ENCODE results near the gene SELENOV.

SELENOV gene

DNA sequence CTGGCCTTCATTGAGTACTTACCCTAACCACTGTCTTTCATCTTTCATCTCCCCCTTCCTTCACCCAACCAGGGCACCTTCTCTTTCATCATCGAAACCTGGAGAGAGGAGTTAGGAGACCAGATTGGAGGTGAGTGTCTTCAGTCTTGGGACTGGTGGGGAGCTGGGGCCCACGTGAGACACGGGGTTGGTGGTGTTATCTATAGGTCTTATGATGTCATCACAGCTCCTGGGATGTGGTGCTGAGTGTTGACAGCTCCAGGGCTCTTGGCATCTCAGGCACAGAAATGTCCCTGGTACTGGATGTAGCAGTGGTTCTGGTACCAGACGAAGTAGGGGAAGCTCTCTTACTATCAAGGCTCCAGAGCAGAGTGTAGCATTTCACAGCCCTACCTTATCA, 14.4 kb upstream of the SELENOV start:
- H3K4me3 ChIP-seq (ENCODE audit: low read depth, low read length): no peak overlapping the region
- TF ChIP-seq, protein P1, sequence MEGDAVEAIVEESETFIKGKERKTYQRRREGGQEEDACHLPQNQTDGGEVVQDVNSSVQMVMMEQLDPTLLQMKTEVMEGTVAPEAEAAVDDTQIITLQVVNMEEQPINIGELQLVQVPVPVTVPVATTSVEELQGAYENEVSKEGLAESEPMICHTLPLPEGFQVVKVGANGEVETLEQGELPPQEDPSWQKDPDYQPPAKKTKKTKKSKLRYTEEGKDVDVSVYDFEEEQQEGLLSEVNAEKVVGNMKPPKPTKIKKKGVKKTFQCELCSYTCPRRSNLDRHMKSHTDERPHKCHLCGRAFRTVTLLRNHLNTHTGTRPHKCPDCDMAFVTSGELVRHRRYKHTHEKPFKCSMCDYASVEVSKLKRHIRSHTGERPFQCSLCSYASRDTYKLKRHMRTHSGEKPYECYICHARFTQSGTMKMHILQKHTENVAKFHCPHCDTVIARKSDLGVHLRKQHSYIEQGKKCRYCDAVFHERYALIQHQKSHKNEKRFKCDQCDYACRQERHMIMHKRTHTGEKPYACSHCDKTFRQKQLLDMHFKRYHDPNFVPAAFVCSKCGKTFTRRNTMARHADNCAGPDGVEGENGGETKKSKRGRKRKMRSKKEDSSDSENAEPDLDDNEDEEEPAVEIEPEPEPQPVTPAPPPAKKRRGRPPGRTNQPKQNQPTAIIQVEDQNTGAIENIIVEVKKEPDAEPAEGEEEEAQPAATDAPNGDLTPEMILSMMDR (IDR thresholded peaks at IDR 0.05; ENCODE audit: control insufficient read depth, extremely low read depth, insufficient read depth): no peak
- no peak for DNase-seq (ENCODE audit: low read depth)

DNA sequence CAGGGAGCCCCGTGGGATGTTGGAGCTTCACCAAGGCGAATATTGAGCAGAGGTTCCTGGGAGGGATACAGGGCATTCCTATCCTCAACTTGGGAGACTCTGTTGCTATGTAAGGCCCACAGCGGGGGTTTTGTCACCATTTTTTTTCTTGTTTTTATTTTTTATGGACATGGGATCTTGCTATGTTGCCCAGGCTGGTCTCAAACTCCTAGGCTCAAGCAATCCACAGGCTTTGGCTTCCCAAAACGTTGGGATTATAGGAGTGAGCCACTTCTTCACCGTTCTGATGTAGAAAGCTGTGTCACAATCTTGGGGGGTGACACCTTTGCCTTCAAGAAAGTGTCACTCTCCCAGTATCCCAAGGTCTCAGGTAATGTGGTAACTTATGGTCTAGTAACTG, 13.6 kb upstream of the SELENOV start:
- DNase-seq (ENCODE audit: low read depth): no peak
- TF ChIP-seq, protein P1 (IDR thresholded peaks at IDR 0.05; ENCODE audit: control insufficient read depth, extremely low read depth, insufficient read depth): no peak
- no peak overlapping the region for H3K4me3 ChIP-seq (ENCODE audit: low read depth, low read length)

DNA sequence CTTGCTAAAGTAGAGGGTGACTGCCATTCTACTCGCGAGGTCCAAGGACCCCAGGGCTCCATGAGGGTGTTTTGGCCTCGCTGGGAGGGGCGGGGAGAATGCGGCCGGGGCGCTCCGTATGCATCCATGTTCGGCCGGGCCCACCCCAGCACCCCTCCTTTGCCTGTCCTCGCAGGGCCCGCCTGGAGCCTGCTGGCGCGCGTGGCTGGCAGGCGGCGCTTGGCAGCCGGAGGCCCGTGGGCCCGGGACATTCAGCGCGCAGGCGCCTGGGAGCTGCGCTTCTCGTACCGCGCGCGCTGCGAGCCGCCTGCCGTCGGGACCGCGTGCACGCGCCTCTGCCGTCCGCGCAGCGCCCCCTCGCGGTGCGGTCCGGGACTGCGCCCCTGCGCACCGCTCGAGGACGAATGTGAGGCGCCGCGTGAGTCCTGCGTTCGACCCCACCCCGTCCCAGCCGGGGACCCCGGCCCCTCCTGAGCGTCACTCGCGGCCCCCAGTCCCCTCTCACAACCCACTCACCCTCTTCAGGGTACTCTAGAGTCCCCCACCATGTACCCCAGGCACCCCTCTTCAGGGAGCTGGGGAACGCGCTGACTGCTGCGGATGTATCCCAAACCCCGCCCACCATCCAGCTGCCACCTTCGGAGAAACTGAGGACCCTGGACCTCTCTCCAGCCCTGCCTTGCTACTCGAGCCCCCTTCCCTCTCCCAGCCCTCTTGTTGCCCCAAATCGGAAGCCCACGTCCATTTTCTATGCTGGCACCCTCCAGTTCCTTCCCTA, 12.1 kb upstream of the SELENOV start:
- peak; percentile 34 for DNase-seq (ENCODE audit: low read depth)
- H3K4me3 ChIP-seq (ENCODE audit: low read depth, low read length): no peak overlapping the region
- TF ChIP-seq, protein P1 (IDR thresholded peaks at IDR 0.05; ENCODE audit: control insufficient read depth, extremely low read depth, insufficient read depth): peak; percentile 91

DNA sequence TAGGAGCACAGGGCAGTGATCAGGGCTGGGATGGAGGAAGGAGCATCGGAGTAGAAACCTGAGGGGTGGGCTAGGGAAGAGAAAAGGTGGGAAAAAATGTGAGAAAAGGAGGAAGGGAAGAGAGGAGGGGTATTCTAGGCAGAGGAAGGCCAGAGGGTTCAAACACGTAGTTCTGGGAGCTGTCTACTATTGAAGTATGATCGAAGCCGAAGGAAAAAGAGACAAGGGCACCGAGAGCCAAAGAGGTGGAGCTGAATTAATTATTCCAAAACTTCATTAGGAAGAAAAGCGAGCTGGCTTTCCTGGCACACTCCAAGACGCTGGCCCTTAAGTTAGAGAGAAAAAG, 8.4 kb upstream of the SELENOV start:
- DNase-seq (ENCODE audit: low read depth): no peak
- TF ChIP-seq, protein P1 (IDR thresholded peaks at IDR 0.05; ENCODE audit: control insufficient read depth, extremely low read depth, insufficient read depth): no peak

DNA sequence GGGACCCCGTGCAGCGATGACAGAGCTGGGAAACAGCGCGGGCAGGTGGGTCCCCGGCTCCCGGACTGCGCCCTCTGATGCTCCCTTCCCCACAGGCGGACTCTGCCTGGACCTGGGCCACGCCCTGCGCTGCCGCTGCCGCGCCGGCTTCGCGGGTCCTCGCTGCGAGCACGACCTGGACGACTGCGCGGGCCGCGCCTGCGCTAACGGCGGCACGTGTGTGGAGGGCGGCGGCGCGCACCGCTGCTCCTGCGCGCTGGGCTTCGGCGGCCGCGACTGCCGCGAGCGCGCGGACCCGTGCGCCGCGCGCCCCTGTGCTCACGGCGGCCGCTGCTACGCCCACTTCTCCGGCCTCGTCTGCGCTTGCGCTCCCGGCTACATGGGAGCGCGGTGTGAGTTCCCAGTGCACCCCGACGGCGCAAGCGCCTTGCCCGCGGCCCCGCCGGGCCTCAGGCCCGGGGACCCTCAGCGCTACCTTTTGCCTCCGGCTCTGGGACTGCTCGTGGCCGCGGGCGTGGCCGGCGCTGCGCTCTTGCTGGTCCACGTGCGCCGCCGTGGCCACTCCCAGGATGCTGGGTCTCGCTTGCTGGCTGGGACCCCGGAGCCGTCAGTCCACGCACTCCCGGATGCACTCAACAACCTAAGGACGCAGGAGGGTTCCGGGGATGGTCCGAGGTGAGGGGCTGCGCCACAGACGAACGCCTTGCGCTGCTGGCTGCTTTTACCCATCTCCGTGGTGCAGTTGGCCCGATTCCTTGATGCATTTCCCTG, 7.8 kb upstream of the SELENOV start:
- DNase-seq (ENCODE audit: low read depth): peak; percentile 35
- TF ChIP-seq, protein P1 (IDR thresholded peaks at IDR 0.05; ENCODE audit: control insufficient read depth, extremely low read depth, insufficient read depth): no peak
- H3K4me3 ChIP-seq (ENCODE audit: low read depth, low read length): peak overlapping the region; percentile 61

More for the DNA sequence above, 8.4 kb upstream of the SELENOV start:
- H3K4me3 ChIP-seq (ENCODE audit: low read depth, low read length): peak overlapping the region; percentile 15; the same call in 1 of the 2 replicates

DNA sequence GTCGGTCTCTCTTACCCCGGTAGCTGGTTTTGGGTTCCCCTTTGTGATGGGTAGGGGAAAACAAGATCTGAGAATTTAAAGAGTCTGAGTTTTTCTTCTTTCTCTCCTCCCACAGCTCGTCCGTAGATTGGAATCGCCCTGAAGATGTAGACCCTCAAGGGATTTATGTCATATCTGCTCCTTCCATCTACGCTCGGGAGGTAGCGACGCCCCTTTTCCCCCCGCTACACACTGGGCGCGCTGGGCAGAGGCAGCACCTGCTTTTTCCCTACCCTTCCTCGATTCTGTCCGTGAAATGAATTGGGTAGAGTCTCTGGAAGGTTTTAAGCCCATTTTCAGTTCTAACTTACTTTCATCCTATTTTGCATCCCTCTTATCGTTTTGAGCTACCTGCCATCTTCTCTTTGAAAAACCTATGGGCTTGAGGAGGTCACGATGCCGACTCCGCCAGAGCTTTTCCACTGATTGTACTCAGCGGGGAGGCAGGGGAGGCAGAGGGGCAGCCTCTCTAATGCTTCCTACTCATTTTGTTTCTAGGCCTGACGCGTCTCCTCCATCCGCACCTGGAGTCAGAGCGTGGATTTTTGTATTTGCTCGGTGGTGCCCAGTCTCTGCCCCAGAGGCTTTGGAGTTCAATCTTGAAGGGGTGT, 7.1 kb upstream of the SELENOV start:
- peak overlapping the region; percentile 61 for H3K4me3 ChIP-seq (ENCODE audit: low read depth, low read length)
- DNase-seq (ENCODE audit: low read depth): no peak
- TF ChIP-seq, protein P1 (IDR thresholded peaks at IDR 0.05; ENCODE audit: control insufficient read depth, extremely low read depth, insufficient read depth): no peak

All from LNCaP clone FGC (cell line).